ENCODE results near the gene ZNF737. TPM values are rescaled to one million over a fixed set of nuclear protein-coding genes. Genes with fewer than 3 reads are reported as not detected.

Gene ZNF737
- total and polyA plus RNA-seq, 2 donors (not counting 3 experiments of a cell fraction or from before 2014, with no cell fraction given), result 2.7 to 6.0 TPM

DNA sequence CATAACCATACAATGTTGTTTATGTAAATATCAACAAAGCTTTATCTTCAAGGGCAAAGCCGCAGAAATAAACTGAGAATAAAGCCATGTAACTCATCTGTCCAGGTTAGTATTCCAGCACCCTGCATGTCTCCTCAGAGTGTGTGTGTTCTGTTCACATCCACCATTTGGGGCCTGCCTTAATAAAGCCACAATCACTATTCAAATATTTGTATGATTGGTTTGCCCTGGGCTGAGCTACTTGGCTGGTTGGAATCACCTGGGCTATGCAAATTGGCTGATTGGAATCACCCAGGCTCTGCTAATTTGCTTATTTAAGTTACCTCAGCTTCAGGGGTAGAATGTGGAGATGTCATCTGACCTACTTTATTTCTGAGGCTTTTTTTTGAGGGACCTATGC is 42.4 kb upstream of the ZNF737 start:
- H2AFZ ChIP-seq (ENCODE audit: low read depth, low read length), result no peak overlapping the region
- no TSS peak for BruUV-seq (replicated peaks)
- no peak overlapping the region for H3K9ac ChIP-seq (replicated peaks; ENCODE audit: extremely low read depth, insufficient read depth, low read length)
- dilution Hi-C loops (cut with MboI; ENCODE audit: extremely low pct_ligation_motif_present, low sequenced_read_pairs) (no loop called here), intact Hi-C loops (cut with micrococcal nuclease) (no loop called here)
- H3K27ac ChIP-seq (ENCODE audit: insufficient read depth, low read depth, low read length), result no peak overlapping the region
- H3K9me3 ChIP-seq (replicated peaks; ENCODE audit: control insufficient read depth, insufficient read depth, low read length), result peaks cover 4% of the 10 kb centered on the region
- no peaks in the 10 kb centered on the region for H4K20me1 ChIP-seq (replicated peaks; ENCODE audit: control insufficient read depth, extremely low read depth, insufficient read depth, low read length)
- H3K27me3 ChIP-seq (ENCODE audit: control insufficient read depth in 2 of 2, insufficient read depth in 2 of 2, low read length in 2 of 2), result no peaks in the 10 kb centered on the region
- H3K4me1 ChIP-seq (ENCODE audit: control insufficient read depth, extremely low read depth, insufficient read depth, low read length), result no peaks in the 10 kb centered on the region
- H3K4me3 ChIP-seq (replicated peaks in 1 of 3; ENCODE audit: insufficient read depth in 1 of 3, low read depth in 1 of 3, low read length in 3 of 3), result no peak overlapping the region
- H3K36me3 ChIP-seq (ENCODE audit: control insufficient read depth in 2 of 2, extremely low read depth in 1 of 2, insufficient read depth in 2 of 2, low read length in 2 of 2), result no peaks in the 10 kb centered on the region
- POLR2A ChIA-PET, result no interaction called here
- no peaks in the 10 kb centered on the region for H3K79me2 ChIP-seq (ENCODE audit: control insufficient read depth, insufficient read depth, low read length)
- CTCF ChIA-PET, result no interaction called here
- no peak overlapping the region for H3K4me2 ChIP-seq (ENCODE audit: insufficient read depth, low read length)
- H3K9me1 ChIP-seq (replicated peaks; ENCODE audit: control insufficient read depth, extremely low read depth, insufficient read depth, low read length), result no peaks in the 10 kb centered on the region
- TF ChIP-seq, protein P1, sequence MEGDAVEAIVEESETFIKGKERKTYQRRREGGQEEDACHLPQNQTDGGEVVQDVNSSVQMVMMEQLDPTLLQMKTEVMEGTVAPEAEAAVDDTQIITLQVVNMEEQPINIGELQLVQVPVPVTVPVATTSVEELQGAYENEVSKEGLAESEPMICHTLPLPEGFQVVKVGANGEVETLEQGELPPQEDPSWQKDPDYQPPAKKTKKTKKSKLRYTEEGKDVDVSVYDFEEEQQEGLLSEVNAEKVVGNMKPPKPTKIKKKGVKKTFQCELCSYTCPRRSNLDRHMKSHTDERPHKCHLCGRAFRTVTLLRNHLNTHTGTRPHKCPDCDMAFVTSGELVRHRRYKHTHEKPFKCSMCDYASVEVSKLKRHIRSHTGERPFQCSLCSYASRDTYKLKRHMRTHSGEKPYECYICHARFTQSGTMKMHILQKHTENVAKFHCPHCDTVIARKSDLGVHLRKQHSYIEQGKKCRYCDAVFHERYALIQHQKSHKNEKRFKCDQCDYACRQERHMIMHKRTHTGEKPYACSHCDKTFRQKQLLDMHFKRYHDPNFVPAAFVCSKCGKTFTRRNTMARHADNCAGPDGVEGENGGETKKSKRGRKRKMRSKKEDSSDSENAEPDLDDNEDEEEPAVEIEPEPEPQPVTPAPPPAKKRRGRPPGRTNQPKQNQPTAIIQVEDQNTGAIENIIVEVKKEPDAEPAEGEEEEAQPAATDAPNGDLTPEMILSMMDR (IDR thresholded peaks at IDR 0.05; ENCODE audit: extremely low read depth in 1 of 2, insufficient read depth in 1 of 2, low read depth in 1 of 2, low read length in 2 of 2), result no peak
- TF ChIP-seq JUN (IDR thresholded peaks at IDR 0.05; ENCODE audit: borderline replicate concordance, insufficient read depth, insufficient read length, low read depth) (no peak), GATA2 (IDR thresholded peaks at IDR 0.05; ENCODE audit: insufficient read depth, insufficient read length, low read depth, low read length) (no peak), MAX (IDR thresholded peaks at IDR 0.05; ENCODE audit: insufficient read depth, insufficient read length) (no peak), FOS (IDR thresholded peaks at IDR 0.05; ENCODE audit: borderline replicate concordance, insufficient read depth, low read length) (no peak), POLR2A (IDR thresholded peaks at IDR 0.05; ENCODE audit: low read depth, low read length) (no peak), POLR2AphosphoS5 (IDR thresholded peaks at IDR 0.05; ENCODE audit: insufficient read depth, low read depth, low read length) (no peak), MYC (IDR thresholded peaks at IDR 0.05; ENCODE audit: low read depth, low read length) (no peak), EZH2 (IDR thresholded peaks at IDR 0.05; ENCODE audit: borderline replicate concordance, low read depth, low read length, severe bottlenecking) (no peak)
- DNase-seq (ENCODE audit: low read depth, low spot score), result no peak
- FAIRE-seq, result no peak
